WTC11 (cell line): ENCODE results near the gene PIF1.

Experiments
- CTCF ChIP-seq: fragments of 200-600 bp; IDR thresholded peaks from 2 replicates; pipeline ENCODE4 v1.8.0; 2022; ENCODE audit warnings: antibody characterized with exemption
- E2F1 ChIP-seq: sonication (generic); formaldehyde crosslinking; IDR thresholded peaks from 2 replicates; pipeline ENCODE4 v1.8.0; 2022; ENCODE audit warnings: mild to moderate bottlenecking, missing genetic modification reagents
- E2F4 ChIP-seq: sonication (generic); formaldehyde crosslinking; IDR thresholded peaks from 2 replicates; pipeline ENCODE4 v1.8.1; 2022; ENCODE audit warnings: low read depth, mild to moderate bottlenecking, moderate library complexity, missing genetic modification reagents, borderline replicate concordance
- TP53 ChIP-seq: sonication (generic); formaldehyde crosslinking; IDR thresholded peaks from 2 replicates; pipeline ENCODE4 v1.8.1; 2023; ENCODE audit warnings: mild to moderate bottlenecking, missing genetic modification reagents
- ZNF232 ChIP-seq: sonication (generic); formaldehyde crosslinking; IDR thresholded peaks from 2 replicates; pipeline ENCODE4 v1.8.0; 2022; ENCODE audit warnings: mild to moderate bottlenecking, missing genetic modification reagents

- TF ChIP-seq E2F4: no peak
- TF ChIP-seq TP53 (CRISPR knock-in tag): no peak
- TF ChIP-seq CTCF: no peak
- TF ChIP-seq ZNF232 (CRISPR knock-in tag): no peak
- no peak for TF ChIP-seq E2F1 (CRISPR knock-in tag)
Measured at GRCh38 chr15:64779630-64780029, 45.8 kb downstream of the PIF1 start.
